ENCODE data around the gene GLCCI1. TPM values are rescaled to one million over a fixed set of nuclear protein-coding genes. Genes with fewer than 3 reads are reported as not detected.

GLCCI1 gene
- total and polyA plus RNA-seq, 2 of the 8 experiments (the other 6 are each of a cell fraction or from before 2014, with no cell fraction given): 12.4 to 27.7 TPM

DNA sequence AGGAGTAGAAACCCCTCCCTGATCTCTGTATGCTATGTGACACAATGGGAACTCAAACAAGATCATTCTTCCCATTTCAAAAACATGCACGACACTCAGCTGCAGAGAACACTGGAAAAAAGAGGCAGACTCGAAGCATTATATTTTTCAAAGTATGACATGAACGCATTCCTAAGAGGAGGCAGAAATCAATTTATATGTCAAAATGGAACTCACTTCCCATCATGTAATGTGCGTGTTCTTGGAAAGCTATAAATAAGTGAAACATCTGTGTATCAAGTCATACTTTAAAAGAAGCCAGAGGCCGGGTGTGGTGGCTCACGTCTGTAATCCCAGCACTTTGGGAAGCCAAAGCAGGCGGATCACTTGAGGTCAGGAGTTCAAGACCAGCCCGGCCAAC lies 150.7 kb downstream of the GLCCI1 start:
- Histone ChIP-seq H2BK20ac (ENCODE audit: low read length) (no peak overlapping the region), H4K91ac (replicated peaks; ENCODE audit: insufficient read length, low read length) (no peak overlapping the region), H3K36me3 (ENCODE audit: control insufficient read depth in 2 of 4, insufficient read depth in 4 of 4, low read length in 3 of 4) (no peaks in the 10 kb centered on the region), H3K18ac (ENCODE audit: extremely low read depth, low read length) (no peak overlapping the region), H2BK12ac (ENCODE audit: low read depth, low read length) (no peak overlapping the region), H3K27me3 (replicated peaks in 1 of 4; ENCODE audit: control insufficient read depth in 3 of 4, extremely low read depth in 1 of 4, insufficient read depth in 3 of 4, low read length in 3 of 4) (no peaks in the 10 kb centered on the region), H3K9ac (replicated peaks in 1 of 4; ENCODE audit: extremely low read depth in 1 of 4, low read depth in 3 of 4, low read length in 3 of 4) (no peak overlapping the region), H4K20me1 (replicated peaks in 1 of 2; ENCODE audit: control insufficient read depth in 1 of 2, insufficient read depth in 2 of 2, low read length in 2 of 2) (no peaks in the 10 kb centered on the region), H3K4me3 (ENCODE audit: extremely low read depth in 1 of 4, insufficient read depth in 2 of 4, low read depth in 3 of 4, low read length in 4 of 4) (no peak overlapping the region), H3K27ac (ENCODE audit: low read depth, low read length) (no peak overlapping the region), H2AK5ac (ENCODE audit: low read depth, low read length) (no peak overlapping the region), H3K14ac (ENCODE audit: insufficient read length) (no peak overlapping the region), H2BK120ac (replicated peaks; ENCODE audit: low read depth, low read length) (no peak overlapping the region), H2BK15ac (ENCODE audit: low read length) (no peak overlapping the region), H3K4me2 (ENCODE audit: insufficient read depth in 1 of 2, low read depth in 2 of 2, low read length in 2 of 2) (no peak overlapping the region), H4K8ac (ENCODE audit: extremely low read depth, insufficient read depth, low read length) (no peak overlapping the region; the same call in 1 of the 2 replicates), H3K4me1 (replicated peaks in 1 of 4; ENCODE audit: control insufficient read depth in 3 of 4, insufficient read depth in 4 of 4, low read length in 3 of 4) (peaks cover 0 to 7% (median 2%) of the 10 kb centered on the region in 4 experiments; a peak in 3 of 7 replicates), H3K9me3 (ENCODE audit: insufficient read depth in 2 of 2, low read depth in 1 of 2, low read length in 1 of 2) (no peaks in the 10 kb centered on the region), H3K23ac (ENCODE audit: insufficient read length) (no peak overlapping the region), H2AFZ (ENCODE audit: low read length) (no peak overlapping the region), H3K79me1 (ENCODE audit: low read depth, low read length) (no peaks in the 10 kb centered on the region), H3K56ac (replicated peaks; ENCODE audit: insufficient read length, low read depth, low read length) (no peak overlapping the region), H4K5ac (ENCODE audit: insufficient read length, low read depth, low read length) (no peak overlapping the region), H2BK5ac (ENCODE audit: low read depth, low read length) (no peak overlapping the region), H3K4ac (replicated peaks; ENCODE audit: insufficient read length, low read depth, low read length) (no peak overlapping the region), H3K23me2 (ENCODE audit: low read depth, low read length) (no peaks in the 10 kb centered on the region; the same call in 1 of the 2 replicates), H3K79me2 (ENCODE audit: control insufficient read depth in 1 of 2, insufficient read depth in 2 of 2, low read length in 2 of 2) (no peaks in the 10 kb centered on the region)
- FAIRE-seq (no peak), DNase-seq (ENCODE audit: low read depth in 1 of 2, low spot score in 2 of 2) (no peak)
- WGBS, 2 experiments (ENCODE audit: extremely low coverage in 1 of 2, insufficient coverage in 1 of 2, insufficient read length in 1 of 2, insufficient replicate concordance in 2 of 2, low coverage in 1 of 2, low lambda C conversion rate in 2 of 2, missing lambda C conversion rate in 1 of 2): 92% methylated on average over 8 of the region's 8 CpGs; no CpG with 5 or more reads in 1 of the 2 experiments
- ChIA-PET POLR2A (ENCODE audit: partially characterized antibody) (interaction anchor here (0.5 kb wide), 1 partner anchor 108 kb away, joined by 6 read pairs; no protein-coding TSS in a partner anchor), CTCF (ENCODE audit: partially characterized antibody) (interaction anchor here (0.9 to 1.1 kb wide), 2 partner anchors 57 to 71 kb away, joined by 3 to 4 read pairs; no protein-coding TSS in a partner anchor)
- TF ChIP-seq SRF (IDR thresholded peaks at IDR 0.05; ENCODE audit: low read depth, low read length) (no peak), POLR2AphosphoS5 (IDR thresholded peaks at IDR 0.05; ENCODE audit: low read depth, low read length) (no peak), NRF1 (IDR thresholded peaks at IDR 0.05; ENCODE audit: low read depth, low read length) (no peak), BACH1 (IDR thresholded peaks at IDR 0.05; ENCODE audit: low read length) (no peak)
